Right renal pelvis (tissue), 4 donors: ENCODE results near the gene HCN2. TPM values are rescaled to one million over a fixed set of nuclear protein-coding genes. Genes with fewer than 3 reads are reported as not detected.
"Not testable (repeated sequence)": the region's sequence is repeated elsewhere in the genome, so short reads cannot be mapped to it uniquely, and the experiment has no call there.

ENCODE experiments used
- DNase-seq, 4 donors: peaks; one replicate each; pipeline ENCODE4 v3.0.0-alpha.2; 2013; ENCODE audit warnings: low read depth in 4 of 4, low spot score in 3 of 4, missing footprints in 1 of 4
- polyA plus RNA-seq, 4 donors: library from polyadenylated mRNA; unstranded; fragments of 120-200 nt; gene quantifications; one replicate each; pipeline ENCODE4 v1.2.1, GENCODE V29; 2013; ENCODE audit not compliant: insufficient read length in 4 of 4

Gene HCN2
- polyA plus RNA-seq, 4 donors, result 0.18 to 0.44 (median 0.23) TPM

DNA sequence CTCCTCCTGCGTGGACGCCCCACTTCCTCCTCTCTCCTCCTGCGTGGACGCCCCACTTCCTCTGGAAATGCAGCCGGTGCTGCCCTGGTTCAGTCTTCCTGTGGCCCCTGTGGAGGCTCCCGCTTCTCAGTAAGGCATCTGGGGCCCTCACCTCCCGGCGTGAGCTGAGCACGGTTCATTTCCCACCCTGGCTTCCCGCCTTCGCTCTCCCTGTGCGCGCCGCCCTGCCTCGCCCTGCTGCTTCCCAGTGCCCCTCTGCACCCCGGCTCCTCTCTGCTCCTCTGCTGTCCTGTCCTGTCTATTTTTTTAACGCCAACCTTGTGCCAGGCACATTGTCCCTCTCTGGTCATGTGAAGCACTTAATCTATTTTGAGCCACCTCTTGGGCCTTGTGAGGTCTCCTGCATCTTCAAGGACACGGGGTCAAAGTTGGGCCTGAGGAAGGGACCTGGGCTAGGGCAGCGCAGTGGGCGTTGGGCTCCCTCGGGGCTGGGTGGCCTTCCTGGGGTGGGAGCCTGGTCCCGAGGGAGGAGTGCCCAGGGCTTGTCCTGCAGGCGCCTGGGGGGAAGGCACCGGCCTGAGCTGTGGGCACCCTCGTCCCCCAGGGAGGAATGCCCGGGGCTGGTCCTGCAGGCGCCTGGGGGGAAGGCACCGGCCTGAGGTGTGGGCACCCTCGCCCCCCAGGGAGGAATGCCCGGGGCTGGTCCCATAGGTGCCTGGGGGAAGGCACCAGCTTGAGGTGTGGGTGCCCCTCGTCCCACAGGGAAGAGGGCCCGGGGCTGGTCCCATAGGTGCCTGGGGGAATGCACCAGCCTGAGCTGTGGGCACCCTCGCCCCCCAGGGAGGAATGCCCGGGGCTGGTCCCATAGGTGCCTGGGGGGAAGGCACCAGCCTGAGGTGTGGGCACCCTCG lies 13.0 kb downstream of the HCN2 start:
- no peak for DNase-seq

DNA sequence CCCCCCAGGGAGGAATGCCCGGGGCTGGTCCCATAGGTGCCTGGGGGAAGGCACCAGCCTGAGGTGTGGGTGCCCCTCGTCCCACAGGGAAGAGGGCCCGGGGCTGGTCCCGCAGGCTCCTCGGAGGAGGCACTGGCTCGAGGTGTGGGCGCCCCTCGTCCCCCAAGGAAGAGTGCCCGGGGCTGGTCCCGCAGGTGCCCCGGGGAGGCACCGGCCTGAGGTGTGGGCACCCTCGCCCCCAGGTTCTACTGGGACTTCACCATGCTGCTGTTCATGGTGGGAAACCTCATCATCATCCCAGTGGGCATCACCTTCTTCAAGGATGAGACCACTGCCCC lies 13.6 kb downstream of the HCN2 start:
- DNase-seq, result not testable (repeated sequence)

DNA sequence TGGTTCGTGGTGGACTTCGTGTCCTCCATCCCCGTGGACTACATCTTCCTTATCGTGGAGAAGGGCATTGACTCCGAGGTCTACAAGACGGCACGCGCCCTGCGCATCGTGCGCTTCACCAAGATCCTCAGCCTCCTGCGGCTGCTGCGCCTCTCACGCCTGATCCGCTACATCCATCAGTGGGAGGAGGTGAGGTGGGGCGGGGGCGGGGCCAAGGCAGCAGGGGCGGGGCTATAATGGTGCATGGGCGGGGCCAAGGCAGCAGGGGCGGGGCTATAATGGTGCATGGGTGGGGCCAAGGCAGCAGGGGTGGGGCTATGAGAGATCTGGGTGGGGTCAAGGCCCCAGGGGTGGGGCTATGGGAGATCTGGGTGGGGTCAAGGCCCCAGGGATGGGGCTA lies 14.1 kb downstream of the HCN2 start:
- DNase-seq, result not testable (repeated sequence)

DNA sequence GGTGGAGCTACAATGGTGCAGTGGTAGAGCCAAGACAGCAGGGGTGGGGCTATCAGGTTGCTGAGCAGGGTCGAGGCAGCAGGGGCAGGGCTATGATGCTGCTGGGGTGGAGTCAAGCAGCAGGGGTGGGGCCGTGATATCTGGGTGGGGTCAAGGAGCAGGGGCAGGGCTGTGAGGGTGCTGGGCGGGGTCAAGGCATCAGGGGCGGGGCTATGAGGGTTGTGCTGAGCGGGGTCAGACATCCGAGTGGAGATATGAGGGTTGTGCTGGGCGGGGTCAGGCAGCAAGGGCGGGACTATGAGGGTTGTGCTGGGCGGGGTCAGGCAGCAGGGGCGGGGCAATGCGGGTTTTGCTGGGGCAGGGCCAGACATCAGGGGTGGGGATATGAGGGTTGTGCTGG lies 14.7 kb downstream of the HCN2 start:
- no peak for DNase-seq

DNA sequence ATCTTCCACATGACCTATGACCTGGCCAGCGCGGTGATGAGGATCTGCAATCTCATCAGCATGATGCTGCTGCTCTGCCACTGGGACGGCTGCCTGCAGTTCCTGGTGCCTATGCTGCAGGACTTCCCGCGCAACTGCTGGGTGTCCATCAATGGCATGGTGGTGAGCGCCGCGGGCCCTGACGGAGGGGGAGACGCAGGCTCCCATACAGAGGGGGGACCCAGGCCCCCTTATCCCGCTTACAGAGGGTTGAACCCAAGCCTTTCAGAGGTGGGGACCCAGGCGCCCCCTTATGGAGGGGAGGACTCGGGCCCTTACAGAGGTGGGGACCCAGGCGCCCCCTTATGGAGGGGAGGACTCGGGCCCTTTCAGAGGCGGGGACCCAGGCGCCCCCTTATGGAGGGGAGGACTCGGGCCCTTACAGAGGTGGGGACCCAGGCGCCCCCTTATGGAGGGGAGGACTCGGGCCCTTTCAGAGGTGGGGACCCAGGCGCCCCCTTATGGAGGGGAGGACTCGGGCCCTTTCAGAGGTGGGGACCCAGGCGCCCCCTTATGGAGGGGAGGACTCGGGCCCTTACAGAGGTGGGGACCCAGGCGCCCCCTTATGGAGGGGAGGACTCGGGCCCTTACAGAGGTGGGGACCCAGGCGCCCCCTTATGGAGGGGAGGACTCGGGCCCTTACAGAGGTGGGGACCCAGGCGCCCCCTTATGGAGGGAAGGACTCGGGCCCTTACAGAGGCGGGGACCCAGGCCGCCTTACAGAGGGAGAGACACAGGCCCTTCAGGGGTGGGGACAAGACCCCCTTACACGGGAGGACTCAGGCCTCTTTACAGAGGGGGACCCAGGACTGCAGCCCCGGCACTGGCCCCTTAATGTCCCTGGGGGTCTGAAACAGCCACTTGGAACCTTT lies 15.6 kb downstream of the HCN2 start:
- not testable (repeated sequence) for DNase-seq

DNA sequence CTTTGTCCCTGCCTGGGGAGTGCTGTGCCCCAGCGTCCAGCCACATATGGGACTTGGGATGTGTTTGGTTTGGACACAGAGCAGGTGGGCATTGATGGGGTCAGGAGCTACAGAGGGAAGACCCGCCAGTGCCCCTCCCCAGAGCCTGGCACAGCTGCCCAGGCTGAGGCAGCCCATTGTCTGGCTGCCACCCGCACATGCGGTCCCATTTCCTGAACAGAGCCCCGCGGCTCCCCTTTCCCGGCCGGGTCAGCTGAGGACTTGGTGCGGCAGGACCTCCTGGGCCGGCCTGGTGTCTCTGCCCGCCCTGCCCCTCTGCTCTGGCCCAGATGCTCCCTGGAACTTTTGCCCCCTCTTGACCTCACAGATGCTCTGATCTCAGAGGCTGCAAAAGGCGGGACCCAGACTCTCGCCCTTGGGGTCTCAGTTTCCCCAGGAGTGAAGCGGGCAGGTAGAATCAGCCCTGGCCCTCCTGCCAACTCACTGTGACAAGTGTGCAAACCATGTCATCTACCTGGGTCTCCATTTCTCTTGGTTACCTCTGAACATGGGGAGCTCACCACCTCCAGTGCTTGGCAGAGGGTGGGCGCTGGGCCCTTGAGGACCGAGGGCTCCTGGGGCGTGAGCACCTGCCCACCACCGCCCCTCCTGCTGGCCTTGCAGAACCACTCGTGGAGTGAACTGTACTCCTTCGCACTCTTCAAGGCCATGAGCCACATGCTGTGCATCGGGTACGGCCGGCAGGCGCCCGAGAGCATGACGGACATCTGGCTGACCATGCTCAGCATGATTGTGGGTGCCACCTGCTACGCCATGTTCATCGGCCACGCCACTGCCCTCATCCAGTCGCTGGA lies 17.8 kb downstream of the HCN2 start:
- no peak for DNase-seq

DNA sequence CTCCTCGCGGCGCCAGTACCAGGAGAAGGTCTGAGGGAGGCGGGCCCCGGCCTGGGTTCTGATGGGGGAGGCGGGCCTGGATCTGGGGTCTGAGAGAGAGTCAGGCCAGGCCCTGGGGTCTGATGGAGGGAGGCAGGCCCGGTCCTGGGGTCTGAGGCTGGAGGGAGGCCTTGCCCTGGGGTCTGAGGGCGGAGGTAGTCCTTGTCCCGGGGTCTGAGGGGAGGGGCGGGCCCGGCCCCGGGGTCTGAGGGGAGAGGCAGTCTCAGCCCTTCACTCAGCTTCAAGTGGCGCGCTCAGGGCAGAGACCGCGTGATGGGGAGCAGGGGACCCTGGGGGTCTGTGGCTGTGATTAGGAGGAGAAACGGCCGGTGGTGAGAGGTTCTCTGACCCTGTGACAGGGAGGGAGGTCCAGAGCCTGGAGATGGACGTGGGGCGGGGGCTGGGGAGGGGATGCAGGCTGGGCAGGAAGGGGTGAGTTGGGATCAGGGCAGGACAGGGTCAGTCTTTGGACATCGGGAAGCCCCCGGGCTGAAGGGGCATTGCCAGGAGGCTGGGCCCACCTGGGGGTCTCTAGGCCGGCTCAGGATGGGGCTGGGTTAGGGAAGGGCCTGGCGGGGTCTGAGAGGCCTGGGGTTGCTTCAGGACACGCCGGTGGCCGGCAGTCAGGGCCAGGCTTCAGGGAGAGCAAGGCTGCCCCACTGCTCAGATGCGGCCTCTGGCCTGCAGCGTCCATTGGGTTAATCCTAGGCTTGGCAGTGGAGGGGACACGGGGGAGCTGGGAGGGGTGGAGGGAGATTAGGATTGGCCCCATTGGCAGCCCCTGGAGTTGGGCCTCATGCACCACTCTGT lies 18.7 kb downstream of the HCN2 start:
- no peak for DNase-seq

DNA sequence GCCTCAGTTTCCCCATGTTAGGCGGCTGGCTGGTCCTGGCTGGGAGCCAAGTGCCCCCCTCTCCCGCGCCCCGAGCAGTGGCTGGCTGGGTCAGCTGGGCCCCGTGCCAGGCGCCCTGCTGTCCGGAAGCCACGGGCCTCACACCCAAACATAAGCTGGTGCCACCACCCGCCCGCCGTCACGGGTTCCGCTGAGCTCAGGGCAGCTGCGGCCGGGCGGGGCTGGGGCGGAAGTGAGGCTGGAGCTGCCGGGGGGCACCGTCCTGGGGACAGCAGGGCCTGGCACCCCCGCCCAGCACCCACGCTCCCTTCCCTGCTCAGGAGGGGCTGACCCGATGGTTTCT lies 19.3 kb downstream of the HCN2 start:
- DNase-seq, result no peak

DNA sequence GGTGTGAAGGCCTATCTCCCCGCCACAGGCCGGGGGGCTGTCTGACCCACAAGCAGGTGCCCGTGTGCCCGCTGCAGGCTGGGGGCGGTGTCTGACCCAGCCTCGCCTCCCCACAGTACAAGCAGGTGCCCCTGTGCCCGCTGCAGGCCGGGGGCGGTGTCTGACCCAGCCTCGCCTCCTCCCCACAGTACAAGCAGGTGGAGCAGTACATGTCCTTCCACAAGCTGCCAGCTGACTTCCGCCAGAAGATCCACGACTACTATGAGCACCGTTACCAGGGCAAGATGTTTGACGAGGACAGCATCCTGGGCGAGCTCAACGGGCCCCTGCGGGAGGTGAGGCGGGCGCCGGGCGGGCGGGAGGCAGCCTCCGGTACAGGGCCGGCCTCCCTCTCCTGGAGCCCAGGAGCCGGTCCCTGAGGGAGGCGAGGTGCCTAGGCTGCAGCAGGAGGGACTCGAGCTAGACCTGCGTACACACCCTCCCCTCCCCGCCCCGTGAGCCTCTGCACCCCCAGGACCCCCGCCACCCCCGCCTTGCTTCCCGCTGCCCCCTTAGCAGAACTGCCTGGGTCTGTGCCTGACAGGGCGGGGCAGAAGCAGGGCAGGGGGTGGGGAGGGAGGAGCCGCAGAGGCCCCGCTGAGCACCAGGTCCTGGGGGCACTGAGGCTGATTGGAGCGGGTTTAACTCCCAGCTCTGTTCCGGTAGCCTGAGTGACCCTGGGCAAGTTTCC lies 20.6 kb downstream of the HCN2 start:
- no peak for DNase-seq

DNA sequence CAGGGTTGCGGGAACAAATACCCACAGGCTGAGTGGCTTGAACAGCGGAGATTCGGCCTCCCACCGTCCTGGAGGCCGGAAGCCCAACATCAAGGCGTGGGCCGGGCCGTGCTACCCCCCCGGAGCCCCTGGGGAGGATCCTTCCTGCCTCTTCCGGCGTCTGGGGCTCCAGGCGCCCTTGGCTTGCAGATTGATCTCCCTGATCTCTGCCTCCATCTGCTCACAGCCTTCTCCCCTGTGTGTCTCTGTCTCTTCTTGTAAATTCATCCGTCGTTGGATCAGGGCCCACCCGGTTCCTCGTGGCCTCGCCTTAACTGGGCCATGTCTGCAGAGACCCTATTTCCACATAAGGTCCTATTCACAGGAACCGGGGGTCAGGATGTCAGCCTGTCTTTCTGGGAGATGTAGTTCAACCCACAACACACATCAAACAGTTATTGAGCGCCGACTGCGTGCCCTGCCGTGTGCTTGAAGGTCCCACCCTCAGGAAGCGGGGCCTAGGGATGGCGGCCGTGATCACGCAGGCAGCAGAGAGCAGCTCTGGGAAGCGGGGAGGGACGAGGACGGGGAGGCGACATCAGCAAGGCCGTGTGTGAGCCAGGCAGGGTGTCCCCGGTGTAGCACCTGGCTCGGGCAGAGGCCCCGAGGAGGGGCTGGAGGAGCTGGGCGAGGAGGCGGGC lies 21.3 kb downstream of the HCN2 start:
- no peak for DNase-seq

DNA sequence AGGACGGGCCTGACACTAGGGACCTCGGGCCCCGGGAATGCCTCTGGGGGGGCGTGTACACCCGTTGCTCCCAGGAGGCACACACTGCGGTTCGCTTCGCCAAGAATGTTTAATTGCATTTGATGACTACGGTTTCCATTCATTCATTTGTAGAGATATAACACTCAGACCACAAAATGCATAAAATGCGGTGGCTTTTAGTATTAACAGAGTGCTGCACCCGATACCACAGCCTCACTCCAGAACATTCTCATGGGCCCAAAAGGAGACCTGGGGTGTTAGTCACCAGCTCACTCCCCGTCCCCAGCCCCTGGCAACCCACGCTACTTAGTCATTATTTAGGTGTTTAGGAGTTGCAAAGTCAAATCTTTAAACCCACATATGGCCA lies 21.8 kb downstream of the HCN2 start:
- no peak for DNase-seq

DNA sequence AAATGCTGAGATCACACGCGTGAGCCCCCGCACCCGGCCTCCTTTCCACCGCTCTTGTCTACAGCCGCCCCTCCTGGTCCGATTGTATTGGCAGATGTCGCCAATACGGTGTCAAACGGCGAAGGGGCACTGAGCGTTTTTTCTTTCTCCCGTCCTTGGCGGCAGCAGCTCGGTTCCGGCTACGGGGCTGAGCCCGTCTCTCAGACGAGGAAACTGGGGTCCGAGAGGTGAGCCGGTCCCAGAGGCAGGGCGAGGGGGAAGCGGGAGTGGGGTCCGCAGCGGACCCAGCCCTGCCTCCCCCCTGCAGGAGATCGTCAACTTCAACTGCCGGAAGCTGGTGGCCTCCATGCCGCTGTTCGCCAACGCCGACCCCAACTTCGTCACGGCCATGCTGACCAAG lies 23.3 kb downstream of the HCN2 start:
- no peak for DNase-seq

DNA sequence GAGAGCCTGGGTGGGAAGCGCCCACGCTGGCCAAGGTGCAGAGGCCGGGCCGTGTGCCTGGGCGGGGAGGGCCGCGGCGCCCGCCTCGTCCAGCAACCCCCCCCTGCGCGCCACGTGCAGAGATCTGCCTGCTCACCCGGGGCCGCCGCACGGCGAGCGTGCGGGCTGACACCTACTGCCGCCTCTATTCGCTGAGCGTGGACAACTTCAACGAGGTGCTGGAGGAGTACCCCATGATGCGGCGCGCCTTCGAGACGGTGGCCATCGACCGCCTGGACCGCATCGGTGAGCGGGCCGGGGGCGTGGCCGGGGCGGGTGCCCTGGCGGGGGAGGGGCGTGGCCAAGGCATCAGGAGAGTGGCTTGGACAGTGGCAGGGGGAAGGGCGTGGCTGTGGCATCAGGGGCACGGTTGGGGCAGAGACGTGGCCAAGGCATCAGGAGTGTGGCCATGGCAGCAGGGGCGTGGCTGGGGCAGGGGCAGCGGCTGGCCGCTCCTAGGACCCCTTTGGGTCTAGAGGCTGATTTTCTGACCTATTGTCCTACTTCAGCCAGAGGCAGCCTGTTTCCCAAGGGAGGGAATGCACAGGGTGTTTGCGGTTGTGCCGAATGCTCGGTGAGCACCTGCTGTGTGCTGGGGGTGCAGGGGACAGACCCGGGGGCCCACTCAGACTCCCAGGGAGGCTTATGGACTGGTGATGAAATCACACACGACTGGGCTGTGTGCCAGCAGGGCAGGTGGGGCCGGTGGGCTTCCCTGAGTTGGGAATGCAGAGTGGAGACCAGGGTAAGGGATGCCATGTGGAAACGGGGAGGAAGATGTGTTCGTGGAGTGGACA lies 24.3 kb downstream of the HCN2 start:
- DNase-seq, result no peak

DNA sequence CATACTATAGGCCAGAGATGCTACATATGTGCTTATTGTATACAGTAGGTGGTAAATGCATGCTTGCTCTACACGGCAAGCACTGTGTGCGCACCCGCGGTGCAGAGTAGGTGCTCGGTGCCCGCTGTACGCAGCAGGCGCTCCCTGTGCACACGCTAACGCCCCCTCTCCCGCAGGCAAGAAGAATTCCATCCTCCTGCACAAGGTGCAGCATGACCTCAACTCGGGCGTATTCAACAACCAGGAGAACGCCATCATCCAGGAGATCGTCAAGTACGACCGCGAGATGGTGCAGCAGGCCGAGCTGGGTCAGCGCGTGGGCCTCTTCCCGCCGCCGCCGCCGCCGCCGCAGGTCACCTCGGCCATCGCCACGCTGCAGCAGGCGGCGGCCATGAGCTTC lies 25.9 kb downstream of the HCN2 start:
- no peak for DNase-seq

DNA sequence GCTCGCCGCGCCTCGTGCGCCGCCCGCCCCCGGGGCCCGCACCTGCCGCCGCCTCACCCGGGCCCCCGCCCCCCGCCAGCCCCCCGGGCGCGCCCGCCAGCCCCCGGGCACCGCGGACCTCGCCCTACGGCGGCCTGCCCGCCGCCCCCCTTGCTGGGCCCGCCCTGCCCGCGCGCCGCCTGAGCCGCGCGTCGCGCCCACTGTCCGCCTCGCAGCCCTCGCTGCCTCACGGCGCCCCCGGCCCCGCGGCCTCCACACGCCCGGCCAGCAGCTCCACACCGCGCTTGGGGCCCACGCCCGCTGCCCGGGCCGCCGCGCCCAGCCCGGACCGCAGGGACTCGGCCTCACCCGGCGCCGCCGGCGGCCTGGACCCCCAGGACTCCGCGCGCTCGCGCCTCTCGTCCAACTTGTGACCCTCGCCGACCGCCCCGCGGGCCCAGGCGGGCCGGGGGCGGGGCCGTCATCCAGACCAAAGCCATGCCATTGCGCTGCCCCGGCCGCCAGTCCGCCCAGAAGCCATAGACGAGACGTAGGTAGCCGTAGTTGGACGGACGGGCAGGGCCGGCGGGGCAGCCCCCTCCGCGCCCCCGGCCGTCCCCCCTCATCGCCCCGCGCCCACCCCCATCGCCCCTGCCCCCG lies 26.5 kb downstream of the HCN2 start:
- no peak for DNase-seq

DNA sequence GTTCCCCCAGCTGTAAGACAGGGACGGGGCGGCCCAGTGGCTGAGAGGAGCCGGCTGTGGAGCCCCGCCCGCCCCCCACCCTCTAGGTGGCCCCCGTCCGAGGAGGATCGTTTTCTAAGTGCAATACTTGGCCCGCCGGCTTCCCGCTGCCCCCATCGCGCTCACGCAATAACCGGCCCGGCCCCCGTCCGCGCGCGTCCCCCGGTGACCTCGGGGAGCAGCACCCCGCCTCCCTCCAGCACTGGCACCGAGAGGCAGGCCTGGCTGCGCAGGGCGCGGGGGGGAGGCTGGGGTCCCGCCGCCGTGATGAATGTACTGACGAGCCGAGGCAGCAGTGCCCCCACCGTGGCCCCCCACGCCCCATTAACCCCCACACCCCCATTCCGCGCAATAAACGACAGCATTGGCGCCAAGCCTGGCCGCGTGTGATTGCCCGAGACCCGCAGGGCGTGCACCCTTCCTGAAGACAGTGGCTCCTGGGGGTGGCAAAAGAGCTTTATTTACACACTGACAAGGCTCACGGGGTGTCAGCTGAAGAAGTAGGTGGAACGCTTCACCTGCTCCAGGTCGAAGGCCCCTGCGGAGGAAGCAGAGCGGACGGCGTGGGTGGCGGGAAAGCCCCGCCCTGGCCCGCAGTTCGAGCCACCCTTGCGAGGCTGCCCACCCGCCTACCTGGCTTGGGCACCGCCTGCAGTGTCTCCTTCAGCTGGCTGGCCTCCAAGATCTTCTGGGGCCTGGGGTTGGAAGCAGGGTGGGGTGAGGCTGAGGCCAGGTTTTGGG lies 27.3 kb downstream of the HCN2 start:
- DNase-seq, result no peak
